Occipital lobe (tissue), 2 donors: ENCODE data around the gene PERCC1. TPM values are rescaled to one million over a fixed set of nuclear protein-coding genes. Genes with fewer than 3 reads are reported as not detected.

Experiments used
- DNase-seq: peaks from one replicate; lab custom pipeline; 2025; lab: John Stamatoyannopoulos, UW
- total RNA-seq: library from RNA; depleted of rRNA; stranded (reverse); fragments of >200 nt; gene quantifications from one replicate; pipeline ENCODE4 v1.2.3, GENCODE V29; 2014

PERCC1 gene
- total RNA-seq, 1 donor from 2014 or later: not detected

DNA sequence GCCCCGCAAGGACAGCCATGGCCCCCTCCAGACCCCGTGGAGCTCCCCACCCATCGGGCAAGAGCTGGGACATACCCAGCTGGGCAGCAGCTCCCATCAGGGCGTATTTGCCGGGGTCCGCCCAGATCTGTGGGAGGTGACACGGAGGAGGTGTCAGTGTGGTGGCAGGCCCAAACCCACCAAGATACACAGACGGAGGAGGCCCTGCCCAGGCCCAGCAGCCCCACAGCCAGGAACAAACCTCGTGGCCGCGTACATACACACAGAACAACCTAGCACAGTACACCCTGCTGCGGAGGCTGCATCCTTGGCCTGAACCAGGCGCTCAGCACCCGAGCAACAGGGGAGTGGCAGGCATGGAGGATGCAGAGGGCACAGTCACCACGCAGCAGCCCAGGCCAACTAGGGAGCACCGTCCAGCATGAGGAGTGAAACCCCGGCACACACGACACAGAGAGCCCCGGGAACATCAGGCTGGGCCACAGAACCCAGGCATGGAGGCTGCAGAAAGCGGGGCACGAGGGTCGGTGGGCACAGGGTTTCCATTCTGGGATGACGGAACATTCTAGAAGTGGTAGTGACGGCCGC, 18.4 kb downstream of the PERCC1 start:
- DNase-seq: no peak

- no peak for DNase-seq
Observed at GRCh38 chr16:1450218-1450617, 19.3 kb downstream of the PERCC1 start.

DNA sequence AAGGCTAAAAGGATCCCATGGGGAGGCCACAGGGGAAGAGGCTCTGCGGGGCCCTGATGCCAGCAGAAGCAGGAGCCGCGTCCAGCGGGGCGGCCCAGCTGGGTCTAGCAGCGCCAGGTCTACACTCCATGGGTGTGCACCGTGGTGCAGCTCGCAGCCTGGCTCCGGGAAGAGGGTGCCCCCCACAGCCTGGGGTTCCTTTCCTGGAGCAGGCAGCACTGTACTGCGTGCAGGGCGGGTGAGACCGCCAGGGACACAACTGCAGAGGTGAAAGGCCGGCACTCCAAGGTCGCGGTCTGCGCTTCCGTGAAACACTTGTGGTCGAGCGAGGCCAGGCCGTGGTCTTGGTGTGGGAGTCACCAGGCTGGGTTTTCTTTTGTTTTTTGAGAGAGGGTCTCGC, 20.0 kb downstream of the PERCC1 start:
- no peak for DNase-seq

GRCh38 chr16:1451702-1452392, 21.0 kb downstream of the PERCC1 start:
- no peak for DNase-seq

- no peak for DNase-seq
Observed at GRCh38 chr16:1452530-1452929, 21.7 kb downstream of the PERCC1 start.

DNA sequence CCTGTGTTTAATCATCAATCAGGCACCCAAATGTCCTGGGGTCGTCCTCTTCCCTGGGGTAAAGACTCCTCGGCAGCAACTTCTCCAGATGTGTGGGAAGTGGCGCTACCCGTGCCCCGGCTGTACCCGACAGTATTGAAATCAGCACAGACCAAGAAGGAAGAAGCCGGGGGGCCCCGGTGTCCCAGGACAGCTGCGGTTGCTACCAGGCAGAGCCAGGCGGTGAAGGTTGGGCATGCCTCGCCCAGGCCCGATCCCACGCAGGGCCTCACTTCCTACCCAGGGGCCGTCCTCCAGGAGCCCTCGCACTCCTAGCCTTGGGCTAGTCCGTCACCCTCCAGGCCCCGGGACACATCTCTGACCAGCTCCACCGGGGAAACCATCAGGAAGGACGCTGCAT, 22.4 kb downstream of the PERCC1 start:
- no peak for DNase-seq

DNA sequence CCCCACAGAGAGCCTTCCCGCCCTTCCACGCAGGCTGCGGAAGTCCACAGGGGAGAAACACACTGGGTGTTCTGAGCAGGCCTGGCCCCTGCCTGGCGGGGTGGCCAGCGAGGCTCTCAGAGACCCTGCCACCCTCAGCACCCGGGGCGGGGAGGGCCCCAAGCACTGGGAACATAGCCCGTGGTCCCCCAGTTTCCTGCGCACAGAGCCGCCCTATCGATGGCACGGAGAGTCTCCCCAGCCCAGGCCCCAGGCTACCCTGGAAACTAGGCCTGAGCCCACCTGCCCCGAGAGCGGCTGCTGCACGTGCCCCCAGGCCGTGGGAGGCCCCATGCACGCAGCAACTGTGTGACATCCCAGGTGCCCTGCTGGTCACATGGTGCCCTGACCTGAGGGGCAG, 23.7 kb downstream of the PERCC1 start:
- DNase-seq: no peak

GRCh38 chr16:1455190-1456171, 24.6 kb downstream of the PERCC1 start:
- DNase-seq: no peak

- DNase-seq: no peak
Observed at GRCh38 chr16:1456951-1457350, 26.1 kb downstream of the PERCC1 start.

DNA sequence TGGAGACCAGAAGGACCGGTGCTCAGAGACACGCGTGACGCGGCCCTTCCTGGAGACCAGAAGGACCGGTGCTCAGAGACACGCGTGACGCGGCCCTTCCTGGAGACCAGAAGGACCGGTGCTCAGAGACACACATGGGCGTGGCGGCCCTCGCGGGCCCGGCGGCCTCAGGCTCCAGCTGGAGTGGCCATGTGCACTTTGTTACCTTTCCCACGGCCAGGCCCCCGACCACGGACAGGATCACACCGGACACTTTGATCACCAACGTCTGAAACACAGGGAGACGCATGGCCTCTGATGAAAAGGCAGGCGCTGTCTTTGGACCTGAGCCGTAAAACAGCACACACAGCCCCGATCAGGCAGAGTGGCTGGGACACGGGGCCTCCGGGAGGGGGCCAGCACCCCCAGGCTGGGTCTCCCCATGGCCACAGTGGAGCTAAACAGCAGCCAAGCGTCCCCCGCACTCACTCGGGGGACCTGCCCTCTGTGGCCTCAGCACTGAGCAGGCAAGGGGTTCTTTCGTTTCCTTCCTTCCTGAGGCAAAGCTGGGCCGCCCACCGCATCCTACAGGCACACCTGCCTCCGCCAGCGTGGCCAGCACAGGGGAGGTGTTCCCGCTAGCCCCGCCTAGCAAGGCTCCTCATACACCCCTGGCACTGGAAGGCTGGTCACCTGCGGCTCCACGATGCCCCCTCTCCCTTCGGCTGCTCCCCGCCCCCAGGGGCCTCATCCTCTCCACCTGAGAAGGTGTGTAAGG, 26.8 kb downstream of the PERCC1 start:
- no peak for DNase-seq

DNA sequence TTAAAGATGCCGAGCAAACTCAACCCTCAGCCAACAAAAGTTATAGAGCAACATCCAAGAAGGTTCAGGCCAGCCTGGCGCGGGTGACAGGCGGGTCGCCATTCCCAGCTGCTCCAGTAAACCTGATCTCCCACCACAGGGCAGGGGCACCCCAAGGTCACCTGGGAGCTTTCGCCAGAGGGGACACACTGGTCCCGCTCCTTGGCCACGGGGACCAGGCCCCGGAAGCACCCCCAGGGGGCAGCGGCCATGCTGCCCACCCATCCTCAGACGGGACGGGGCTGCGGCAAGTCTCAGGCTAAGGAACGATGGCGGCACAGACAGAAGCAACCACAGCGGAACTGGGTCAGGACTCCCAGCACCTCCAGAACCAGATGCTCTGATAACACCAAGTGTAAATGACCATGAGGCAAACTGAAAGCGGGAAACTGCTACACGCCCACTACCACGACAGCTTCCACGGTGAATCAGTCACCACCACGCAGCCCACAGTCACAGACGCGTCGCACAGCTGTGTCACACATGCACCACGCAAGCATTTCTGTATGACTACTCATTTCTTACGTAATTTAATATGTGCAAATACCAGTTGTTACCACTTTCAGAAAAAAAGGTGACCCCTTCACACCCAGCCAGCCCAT, 27.6 kb downstream of the PERCC1 start:
- peak; percentile 33 for DNase-seq

- DNase-seq: no peak
Observed at GRCh38 chr16:1458977-1459341, 28.1 kb downstream of the PERCC1 start.

- no peak for DNase-seq
Observed at GRCh38 chr16:1459967-1460366, 29.1 kb downstream of the PERCC1 start.

- no peak for DNase-seq
Observed at GRCh38 chr16:1460602-1461138, 29.8 kb downstream of the PERCC1 start.

GRCh38 chr16:1461146-1461545, 30.3 kb downstream of the PERCC1 start:
- DNase-seq: no peak

DNA sequence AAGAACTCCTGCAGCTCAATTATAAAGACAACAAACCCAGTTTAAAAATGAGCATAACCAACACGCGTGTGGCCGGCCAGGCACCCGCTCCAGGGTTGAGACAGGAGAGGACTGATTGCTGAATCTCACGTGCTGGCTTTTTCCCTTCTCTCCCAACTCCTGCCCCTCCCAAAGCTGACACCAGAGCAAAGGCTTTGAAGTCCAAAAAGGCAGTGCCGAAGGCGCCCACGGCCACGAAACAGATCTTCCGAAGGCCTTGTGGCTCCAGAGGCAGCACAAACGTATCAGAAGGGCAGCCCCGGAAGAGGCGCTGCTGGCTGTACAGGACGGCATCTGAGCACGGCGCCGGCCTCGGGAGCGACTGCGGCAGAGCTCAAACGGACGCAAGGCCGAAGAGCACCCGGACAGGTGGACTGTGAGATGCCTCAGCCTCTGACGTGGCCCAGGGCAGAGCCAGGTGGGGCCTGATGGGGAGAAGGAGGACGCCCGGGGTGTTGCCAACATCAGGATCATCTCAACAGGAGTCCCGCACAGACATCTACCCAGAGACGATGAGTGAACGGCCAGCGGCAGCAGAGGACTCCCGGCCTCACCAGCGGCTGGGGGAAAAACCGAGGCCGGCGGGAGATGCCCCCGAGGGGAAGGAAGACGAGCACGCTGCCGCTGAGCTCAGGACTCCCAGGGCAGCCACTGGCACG, 33.5 kb downstream of the PERCC1 start:
- no peak for DNase-seq

DNA sequence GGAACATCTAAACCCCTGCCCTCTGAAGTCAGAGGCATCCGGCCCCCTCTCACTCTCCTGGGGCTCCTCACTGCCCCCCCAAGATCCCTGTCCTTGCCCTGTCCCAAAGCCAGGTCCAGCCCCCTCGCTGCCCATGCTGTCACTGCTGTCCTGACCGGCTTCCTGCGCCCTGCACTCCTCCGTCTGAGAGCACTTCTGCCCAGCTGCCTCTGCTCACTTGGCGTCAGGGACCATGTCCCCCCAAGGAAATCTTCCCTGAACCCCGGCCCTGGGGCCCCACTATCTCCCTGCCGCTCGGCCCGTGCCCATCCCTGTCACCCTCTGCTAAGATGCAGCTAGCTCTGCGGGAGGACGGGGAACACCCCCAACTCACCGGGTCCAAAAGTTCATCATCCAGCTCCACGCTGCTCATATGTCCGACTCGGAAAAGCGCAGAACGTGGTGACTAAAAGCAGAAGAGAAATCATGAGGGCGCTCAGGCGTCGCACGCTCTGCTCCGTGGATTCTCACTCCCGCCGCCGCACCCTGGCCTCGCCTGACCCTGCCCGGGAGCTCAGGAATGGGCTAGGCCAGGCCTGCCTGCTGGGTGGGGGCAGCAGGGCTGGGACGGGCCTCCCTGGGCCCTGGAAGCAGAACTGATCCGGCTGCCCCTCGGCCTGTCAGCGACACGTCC, 34.2 kb downstream of the PERCC1 start:
- no peak for DNase-seq

GRCh38 chr16:1465567-1465915, 34.7 kb downstream of the PERCC1 start:
- no peak for DNase-seq

DNA sequence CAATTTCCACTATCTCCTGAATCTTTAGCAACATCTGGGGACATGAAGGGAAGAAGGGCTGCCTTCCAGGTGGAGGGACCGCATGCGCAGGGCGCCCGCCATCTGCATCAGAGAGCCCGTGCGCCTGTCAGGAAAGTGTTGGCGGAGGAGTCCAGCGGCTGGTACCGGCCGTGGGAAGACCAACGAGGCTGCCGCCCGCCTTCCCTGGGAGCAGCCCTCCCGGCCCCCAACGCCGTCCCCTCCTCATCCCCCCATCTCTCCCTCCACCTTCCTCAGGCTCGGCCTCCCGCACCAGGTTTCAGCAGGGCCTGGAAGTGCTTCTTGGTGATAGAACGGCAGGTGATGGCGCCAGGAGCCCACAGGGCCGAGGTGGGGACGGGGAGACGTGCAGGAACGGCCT, 35.2 kb downstream of the PERCC1 start:
- no peak for DNase-seq
